ENCODE data around the gene NUP188.

Gene NUP188

DNA sequence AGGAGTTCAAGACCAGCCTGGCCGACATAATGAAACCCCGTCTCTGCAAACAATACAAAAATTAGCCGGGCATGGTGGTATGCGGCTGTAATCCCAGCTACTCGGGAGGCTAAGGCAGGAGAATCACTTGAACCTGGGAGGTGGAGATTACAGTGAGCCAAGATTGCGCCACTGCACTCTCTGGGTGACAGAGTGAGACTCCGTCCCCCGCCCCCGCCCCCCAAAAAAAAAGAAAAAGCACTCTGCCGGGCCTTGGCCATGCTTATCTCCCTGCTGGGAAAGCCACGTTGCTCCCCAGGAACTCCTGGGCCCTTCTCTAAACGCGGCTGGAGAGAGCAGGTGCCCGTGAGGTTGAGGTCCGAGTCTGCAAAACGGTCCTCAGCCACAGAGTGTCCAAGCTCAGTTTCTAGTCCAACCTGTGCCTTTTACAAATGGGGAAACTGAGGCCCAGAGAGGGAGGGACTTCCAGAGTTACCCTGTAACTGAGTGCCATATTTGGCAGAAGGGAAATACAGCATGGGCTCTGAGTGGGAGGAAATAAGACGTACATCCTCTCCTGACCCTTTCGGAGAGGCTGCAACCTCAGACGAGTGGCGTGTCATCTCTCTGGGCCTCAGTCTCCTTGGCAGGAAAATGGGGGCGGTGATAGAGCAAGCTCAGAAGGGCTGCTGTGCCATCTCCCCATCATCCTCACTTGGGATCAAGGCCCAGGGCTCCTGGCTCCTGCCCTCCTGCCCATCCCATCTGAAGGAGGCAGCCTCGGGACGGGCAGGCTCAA is 33.3 kb upstream of the NUP188 start:
- peak; percentile 31 for DNase-seq

DNA sequence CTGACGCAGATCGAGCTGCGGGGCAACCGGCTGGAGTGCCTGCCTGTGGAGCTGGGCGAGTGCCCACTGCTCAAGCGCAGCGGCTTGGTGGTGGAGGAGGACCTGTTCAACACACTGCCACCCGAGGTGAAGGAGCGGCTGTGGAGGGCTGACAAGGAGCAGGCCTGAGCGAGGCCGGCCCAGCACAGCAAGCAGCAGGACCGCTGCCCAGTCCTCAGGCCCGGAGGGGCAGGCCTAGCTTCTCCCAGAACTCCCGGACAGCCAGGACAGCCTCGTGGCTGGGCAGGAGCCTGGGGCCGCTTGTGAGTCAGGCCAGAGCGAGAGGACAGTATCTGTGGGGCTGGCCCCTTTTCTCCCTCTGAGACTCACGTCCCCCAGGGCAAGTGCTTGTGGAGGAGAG is 31.3 kb upstream of the NUP188 start:
- no peak for DNase-seq

DNA sequence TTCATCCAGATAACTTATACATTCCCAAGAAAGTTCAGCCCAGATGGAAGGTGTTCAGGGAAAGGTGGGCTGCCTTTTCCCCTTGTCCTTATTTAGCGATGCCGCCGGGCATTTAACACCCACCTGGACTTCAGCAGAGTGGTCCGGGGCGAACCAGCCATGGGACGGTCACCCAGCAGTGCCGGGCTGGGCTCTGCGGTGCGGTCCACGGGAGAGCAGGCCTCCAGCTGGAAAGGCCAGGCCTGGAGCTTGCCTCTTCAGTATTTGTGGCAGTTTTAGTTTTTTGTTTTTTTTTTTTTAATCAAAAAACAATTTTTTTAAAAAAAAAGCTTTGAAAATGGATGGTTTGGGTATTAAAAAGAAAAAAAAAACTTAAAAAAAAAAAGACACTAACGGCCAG is 30.8 kb upstream of the NUP188 start:
- DNase-seq = no peak

DNA sequence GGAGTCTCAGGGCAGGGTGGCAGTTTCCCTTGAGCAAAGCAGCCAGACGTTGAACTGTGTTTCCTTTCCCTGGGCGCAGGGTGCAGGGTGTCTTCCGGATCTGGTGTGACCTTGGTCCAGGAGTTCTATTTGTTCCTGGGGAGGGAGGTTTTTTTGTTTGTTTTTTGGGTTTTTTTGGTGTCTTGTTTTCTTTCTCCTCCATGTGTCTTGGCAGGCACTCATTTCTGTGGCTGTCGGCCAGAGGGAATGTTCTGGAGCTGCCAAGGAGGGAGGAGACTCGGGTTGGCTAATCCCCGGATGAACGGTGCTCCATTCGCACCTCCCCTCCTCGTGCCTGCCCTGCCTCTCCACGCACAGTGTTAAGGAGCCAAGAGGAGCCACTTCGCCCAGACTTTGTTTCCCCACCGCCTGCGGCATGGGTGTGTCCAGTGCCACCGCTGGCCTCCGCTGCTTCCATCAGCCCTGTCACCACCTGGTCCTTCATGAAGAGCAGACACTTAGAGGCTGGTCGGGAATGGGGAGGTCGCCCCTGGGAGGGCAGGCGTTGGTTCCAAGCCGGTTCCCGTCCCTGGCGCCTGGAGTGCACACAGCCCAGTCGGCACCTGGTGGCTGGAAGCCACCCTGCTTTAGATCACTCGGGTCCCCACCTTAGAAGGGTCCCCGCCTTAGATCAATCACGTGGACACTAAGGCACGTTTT is 30.2 kb upstream of the NUP188 start:
- no peak for DNase-seq

DNA sequence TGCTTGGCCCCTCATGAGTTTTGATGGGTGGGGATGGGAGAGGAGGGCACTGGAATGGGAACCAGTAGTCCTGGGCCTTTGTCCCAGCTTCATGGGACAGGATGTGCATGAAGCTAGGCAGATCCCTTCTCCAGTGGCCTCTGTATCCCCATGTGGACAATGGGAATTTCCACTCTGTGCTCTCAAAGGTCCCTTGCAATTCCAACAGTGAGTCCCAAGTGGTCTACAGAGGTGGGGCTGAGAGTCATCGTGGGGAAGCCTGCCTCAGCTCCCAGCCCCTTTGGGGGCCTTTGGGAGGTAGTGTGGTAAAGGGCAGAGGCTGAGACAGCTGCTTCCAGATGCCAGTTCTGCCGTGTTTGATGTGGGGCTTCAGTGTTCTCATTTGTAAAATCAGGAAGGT is 28.6 kb upstream of the NUP188 start:
- DNase-seq = no peak

DNA sequence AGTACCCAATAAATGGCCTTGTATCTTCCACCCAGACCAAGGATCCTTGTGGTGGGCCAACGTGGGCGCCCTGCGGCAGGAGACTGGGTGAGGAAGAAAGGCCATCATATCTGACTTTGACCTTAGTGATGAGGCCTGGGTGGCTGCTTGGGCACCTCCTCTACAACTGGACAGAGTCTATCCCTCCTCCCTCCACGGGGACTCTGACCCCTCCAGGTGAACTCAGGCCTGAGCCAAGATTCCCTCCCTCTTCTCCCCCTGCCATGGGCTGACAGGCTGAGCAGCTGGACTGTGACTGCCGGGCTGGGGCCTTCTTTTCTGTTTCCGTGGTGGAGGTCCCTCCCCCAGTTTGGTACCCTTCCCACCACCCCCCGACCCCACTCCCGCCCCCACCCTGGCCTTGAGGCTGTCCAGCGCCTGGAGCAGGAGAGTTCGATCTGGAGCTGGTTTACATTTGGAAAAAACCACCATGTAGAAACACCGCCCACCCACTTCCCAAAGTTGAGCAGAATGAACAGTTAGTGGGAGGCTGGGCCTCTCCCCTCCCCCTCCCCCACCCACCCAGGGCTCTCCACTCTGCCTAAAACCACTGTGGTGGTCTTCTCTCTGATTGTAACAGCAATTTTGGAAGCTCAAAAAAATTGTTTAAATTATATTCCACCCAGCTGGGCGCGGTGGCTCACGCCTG is 28.0 kb upstream of the NUP188 start:
- DNase-seq = no peak

DNA sequence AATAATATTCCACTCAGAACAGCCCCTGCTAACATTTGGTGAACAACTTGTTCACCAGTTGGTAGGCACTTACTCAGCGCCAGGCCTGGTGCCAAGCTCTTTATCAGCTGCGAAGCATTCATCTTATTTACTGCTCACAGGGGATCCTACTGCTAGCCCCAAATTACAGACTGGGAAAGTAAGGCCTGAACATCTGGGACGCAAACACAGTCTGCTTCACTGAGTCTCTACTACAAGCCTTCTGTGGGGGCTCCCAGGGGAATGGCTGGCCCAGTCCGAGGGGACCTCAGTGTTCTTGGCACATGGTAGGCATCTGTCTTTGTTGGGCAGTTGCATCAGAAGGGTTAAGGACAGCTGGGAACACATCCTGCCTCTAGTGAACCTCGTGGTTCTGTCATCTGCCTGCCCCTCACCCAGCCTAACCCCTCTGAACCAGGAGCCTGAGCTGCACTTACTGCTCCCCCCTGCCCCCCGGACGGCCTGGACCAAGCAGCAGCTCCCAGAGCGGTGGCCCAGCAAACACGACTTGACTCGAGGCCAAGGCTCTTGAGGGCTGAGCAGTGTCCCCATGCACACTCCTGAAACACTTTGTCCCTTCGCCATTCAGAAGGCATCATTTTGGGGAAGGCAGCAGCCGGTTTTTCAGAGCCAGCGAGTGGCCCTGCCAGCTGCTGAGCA is 27.0 kb upstream of the NUP188 start, which contains the start of gene PHYHD1:
TSS of gene PHYHD1 (plus strand) at position 602 of the 678 bp plus-strand sequence. CDS start 1,342 bp downstream, outside the sequence.
- DNase-seq = no peak

DNA sequence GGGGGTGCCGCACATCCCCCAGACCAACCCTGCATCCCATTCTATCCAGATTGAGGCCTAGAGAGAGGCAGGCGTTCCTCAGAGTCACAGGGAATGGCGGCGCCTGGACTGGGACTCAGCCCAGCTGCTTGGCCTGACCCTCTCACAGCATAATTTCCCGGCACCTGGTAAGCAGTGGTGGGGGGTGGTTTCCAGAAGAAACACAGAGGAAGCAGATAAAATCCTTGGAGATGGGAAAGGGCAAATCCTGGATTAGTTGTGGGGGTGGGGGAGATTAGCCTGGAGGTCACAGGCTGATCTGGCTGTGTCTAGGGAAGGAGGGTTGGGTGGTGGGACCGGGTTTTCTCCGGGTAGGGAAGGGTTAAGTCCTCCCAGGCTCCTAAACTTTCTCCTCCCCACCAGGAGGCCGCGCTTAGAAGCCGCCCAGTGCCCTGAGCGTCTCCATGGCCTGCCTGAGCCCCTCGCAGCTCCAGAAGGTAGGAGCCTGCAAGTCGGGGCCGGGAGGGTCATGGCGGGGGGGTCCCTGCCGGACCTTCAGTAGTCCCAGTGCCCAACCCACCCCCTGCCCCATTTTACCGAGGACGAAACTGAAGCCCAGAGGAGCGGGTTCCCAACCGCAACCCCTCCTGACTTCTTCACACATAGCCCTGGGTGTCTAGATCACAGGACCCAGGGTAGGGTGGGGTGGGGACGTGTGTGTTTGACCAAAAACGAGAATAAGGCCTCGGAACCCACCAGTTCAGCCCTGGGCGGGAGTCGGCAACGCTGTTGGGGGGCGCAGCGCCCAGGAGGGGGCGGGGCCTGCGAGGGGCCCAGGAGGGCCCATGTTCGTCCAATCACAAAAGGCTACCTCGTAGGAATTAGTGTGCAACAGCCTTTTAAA is 25.4 kb upstream of the NUP188 start:
- DNase-seq = peak; percentile 18

DNA sequence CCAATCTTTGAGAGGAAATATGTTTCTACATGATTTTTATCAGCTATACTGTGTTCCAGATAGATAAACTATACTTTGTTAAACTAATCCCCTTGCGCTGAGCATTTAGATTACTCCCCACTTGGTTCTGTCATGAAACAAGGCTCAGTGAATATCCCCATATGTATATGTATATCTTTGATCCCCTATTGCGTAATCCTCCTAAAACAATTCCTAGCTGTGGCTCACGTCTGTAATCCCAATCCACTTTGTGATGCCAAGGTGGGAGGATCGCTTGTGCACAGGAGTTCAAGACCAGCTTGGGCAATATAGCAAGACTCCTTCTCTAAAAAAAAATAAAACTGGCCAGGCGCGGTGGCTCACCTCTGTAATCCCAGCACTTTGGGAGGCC is 24.0 kb upstream of the NUP188 start:
- no peak for DNase-seq

DNA sequence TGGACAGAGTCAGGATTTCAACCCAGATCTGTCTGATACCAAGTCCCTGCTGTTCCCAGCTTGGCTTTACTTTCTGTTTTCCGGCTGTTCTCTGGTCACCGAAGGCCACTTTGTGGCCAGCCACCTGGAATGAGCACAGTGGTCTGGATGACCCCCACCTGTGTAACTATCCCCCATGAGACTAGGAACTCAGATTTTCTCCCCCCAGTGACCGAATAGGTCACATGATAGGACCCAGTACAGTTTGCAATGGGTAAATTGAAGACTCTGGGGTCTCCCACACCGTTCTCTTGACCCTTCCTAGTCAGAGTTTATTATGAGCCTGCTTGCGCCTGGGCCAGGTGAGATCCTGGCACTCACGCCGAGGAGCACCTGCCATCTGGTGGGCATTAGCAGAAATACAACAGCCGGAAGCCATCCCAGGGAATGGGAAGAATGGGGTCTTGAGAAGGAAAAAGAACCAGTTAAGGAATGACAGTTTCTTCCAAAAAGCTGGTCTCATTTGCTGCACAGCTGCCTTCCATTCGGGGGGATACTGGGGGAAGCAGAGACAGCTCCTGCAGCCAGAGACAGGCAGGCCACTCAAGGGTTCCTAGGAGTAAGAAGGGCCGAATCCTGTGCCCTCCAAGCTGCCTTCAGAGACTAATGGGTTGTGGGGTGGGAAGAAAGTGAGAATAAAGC is 19.6 kb upstream of the NUP188 start:
- DNase-seq = peak; percentile 59

DNA sequence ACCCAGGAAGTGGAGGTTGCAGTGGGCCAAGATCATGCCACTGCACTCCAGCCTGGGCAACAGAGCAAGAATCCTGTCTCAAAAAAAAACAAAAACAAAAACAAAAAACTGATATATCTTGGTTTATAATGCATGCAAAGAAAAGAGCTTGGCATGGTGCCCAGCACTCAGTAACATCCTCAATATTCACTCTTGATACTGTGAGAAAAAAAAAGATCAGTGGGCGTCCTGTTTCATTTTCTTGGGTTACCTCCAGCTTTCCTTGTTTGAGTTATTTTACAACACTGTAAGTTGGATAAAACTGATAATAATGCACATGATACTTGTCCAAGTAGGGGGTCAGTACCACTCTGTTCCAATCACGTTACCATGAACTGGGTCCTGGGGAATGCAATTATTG is 18.9 kb upstream of the NUP188 start:
- DNase-seq = no peak

DNA sequence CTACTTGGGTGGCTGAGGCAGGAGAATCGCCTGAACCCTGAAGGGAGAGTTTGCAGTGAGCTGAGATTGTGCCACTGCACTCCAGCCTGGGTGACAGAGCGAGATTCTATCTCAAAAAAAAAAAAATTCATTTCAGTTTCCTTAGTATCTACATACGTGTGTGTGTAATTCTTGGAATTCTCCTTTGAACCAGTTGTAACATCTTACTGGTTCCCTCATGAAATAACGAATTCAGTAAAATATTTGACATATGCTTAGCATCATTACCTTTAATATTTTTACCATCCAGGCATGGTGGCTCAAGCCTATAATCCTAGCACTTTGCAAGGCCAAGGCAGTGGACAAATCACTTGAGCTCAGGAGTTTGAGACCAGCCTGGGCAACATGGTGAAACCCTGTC is 17.9 kb upstream of the NUP188 start:
- DNase-seq = no peak

DNA sequence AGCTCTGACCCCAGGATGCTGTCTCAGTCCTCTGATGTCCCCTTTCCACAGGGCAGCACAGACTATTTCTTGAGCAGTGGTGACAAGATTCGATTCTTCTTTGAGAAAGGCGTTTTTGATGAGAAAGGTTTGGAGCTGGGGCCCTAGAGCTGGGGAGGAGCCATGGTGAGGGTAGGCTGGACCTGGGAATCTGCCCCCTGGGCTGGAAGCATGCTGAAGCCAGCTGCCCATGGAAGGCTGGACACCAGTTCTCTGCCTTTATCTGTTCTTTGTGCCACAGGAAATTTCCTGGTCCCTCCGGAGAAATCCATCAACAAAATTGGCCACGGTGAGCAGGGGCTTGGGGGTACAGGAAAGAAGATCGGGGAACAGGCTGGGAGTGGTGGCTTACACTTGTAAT is 13.8 kb upstream of the NUP188 start:
- no peak for DNase-seq

DNA sequence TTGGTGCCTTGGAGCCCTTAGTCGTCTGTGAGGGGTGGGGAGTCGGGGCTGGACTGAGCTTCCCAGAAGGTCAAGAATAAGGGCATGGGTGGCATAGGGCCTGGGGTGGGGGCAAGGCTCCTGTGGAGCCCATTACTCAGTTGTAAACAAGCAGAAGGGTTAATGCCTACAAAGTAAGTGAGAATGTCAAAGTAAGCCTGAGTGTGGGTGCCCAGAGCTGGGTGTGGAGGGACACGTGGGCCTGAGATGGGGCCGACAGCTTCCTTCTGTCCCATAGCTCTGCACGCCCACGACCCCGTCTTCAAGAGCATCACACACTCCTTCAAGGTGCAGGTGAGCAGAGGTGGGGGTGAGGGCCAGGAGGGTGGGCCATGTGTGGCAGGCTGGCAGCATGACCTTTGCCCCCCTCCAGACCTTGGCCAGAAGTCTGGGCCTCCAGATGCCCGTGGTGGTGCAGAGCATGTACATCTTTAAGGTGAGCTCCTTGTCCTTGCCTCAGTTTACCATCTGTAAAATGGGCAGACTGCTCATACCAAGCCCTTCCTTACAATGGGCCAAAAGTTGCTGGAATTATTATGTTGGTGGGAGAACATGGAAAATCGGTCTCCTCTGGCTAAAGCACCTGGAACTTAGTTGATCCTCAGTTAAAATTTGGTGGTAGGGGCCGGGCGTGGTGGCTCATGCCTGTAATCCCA is 11.2 kb upstream of the NUP188 start:
- DNase-seq = no peak

DNA sequence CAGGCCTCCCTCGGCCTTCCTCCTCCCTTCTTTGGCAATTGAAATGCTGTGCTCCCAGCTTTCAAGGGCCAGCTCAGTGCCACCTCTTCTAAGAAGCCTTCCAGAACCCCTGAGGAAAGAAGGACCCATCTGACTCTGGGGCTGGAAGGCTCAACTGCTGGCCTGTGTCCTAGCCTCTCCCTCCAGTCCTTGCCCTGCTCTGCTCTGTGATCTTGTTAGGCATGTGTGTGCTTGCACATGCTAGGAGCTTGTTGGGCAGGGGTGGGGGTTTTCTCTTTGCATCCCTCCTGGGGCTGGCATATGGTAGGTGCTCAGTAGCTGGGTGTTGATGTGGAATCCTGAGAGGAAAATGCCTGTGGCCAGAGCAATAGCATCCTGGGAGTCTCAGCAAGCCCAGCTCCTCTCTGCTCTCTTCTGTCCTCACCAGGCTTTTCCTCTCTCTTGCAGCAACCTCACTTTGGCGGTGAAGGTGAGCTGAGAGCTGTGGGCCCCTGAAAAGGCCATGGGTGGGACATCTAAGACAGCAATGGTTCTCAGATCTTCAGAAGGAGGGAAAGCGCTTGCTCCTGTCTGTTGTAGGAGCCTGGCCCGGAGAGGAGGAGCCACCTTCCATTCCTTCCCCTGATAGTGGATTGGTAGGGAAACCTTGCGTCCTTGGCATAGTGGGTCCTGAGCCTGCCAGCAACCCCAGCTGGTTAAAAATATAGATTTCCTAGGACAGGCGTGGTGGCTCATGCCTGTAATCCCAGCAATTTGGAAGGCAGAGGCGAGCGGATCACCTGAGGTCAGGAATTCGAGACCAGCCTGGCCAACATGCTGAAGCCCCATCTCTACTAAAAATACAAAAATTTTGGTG is 10.0 kb upstream of the NUP188 start:
- no peak for DNase-seq

DNA sequence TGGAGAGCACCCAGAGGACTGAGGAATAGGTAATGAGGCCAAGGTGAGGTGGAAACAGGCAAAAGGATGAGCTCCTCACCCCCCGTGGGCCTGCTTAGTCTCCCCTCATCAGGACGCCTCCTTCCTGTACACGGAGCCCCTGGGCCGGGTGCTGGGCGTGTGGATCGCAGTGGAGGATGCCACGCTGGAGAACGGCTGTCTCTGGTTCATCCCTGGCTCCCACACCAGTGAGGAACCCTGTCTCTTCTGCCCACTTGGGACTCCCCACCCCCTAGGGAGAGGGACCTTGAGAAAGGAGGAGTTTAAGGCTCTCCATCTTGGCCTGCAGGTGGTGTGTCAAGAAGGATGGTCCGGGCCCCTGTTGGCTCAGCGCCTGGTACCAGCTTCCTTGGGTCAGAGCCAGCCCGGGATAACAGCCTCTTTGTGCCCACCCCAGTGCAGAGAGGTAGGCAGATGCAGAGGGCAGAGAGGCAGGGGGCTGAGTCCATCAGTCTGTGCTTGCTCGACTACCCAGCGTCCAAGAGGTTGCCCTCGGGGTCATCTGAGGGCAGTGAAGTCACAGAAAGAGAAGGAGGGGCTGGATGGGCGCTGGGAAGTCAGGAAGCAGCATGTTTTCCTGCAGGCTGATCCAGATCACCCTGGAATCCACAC is 7.1 kb upstream of the NUP188 start:
- no peak for DNase-seq

DNA sequence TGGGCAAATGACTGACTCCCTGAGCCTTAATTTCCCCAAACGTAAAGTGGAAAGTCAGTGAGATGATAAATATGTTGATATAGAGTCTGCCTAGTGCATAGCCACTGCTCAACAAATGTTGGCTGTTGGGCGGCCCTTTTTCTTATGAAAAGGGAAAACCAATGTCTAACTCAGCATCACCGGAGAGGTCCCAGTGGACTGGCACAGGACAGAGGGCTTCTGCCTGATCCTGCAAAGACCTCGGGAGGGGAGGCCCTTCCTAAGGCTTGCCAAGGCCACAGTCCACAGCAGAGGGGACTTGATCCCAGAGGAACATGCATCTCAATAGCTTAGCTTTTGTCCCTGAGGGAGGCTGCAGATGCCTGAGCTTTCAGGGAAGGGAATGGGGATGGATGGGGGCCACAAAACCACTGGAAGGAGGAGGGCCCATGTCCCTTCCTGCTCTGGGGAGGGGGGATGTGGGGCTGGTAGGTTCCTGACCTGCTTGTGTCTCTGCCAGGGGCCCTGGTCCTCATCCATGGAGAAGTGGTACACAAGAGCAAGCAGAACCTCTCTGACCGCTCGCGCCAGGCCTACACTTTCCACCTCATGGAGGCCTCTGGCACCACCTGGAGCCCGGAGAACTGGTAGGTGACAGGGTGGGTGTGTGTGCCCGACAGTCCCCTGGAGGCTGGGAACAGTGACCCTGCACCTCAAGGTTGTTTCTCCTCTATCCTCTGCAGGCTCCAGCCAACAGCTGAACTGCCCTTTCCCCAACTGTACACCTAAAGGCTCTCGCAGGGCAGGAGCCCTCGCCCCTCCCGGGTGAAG is 6.3 kb upstream of the NUP188 start:
- DNase-seq = no peak

DNA sequence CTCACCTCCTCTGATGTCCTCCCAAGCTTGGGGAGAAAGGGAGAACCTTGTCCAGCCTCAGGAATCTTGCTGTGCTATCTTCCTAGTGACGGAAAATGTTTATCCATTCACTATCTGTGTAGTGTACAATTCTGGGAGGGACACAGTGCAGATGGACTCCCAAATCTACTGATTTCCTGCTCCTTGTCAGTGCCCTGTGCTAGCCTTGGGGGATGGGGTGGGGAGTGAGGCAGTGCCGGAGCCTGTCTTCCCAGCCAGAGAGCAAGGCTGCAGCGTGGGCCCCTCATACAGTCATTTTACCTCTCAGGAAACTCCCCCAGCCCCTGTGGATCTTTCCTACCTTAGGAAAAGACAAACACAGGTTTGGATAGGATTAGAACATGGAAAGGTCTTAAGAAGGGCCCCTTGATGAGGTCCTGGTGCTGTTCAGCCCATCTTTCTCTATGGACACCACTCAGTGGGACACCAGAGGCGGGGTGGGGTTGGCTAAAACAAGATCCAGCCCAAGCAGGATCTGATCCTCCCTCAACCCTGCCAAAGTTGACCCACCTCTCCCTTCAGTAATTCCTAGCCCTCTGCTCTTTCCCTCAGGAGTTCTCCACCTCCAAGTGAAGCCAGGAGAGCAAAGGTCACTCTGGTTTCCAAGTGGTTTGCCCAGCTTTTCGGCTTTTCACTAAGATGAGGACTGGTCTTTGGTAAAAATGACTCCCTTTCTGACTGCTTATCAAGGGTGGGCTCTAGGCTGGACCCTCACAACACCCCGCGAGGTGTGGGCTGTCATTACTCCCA is 3.5 kb upstream of the NUP188 start:
- no peak for DNase-seq
